A549 treated with Hydrocortisone at 1 μM for 4 hours (cell line): ENCODE data around the gene PCDHA13. TPM values are rescaled to one million over a fixed set of nuclear protein-coding genes. Genes with fewer than 3 reads are reported as not detected.

Experiments
- total RNA-seq: library from RNA; stranded (reverse); fragments of 200-300 nt; extraction: Qiagen RNA extraction; gene quantifications from 5 replicates; pipeline ENCODE4 v1.2.3, GENCODE V29; 2022

The PCDHA13 gene
- total RNA-seq, result 0.06 to 0.10 TPM (median 0.08 TPM) in 3 of 5 replicates, not detected in the others

GRCh38 chr5:140881889-140882590, at the start of gene PCDHA13:
PCDHA13 (plus strand) TSS chr5:140882124; CDS start chr5:140882269, 145 bp downstream.

GRCh38 chr5:140833993-140834392, 47.9 kb upstream of the PCDHA13 start, which contains the start of gene PCDHA7:
PCDHA7 (plus strand) TSS chr5:140834269; CDS start chr5:140834384, 115 bp downstream.

GRCh38 chr5:140840978-140841962, 40.7 kb upstream of the PCDHA13 start, which contains the start of gene PCDHA8:
PCDHA8 (plus strand) TSS chr5:140841187; CDS start chr5:140841322, 135 bp downstream.

GRCh38 chr5:140848139-140849102, 33.5 kb upstream of the PCDHA13 start, which contains the start of gene PCDHA9:
PCDHA9 (plus strand) TSS chr5:140848382; CDS start chr5:140848496, 114 bp downstream.

GRCh38 chr5:140855772-140856674, 25.9 kb upstream of the PCDHA13 start, which contains the start of gene PCDHA10:
PCDHA10 (plus strand) TSS chr5:140855897; CDS start chr5:140856049, 152 bp downstream.

GRCh38 chr5:140868721-140869554, 13.0 kb upstream of the PCDHA13 start, which contains the start of gene PCDHA11:
PCDHA11 (plus strand) TSS chr5:140868957; CDS start chr5:140869104, 147 bp downstream.

GRCh38 chr5:140875085-140876065, 6.5 kb upstream of the PCDHA13 start, which contains the start of gene PCDHA12:
PCDHA12 (plus strand) TSS chr5:140875308; CDS start chr5:140875473, 165 bp downstream.

GRCh38 chr5:140925806-140926442, 44.0 kb downstream of the PCDHA13 start, which contains the start of gene PCDHAC1:
PCDHAC1 (plus strand) TSS chr5:140926299; CDS start chr5:140926893, 594 bp downstream.

Other genes starting within 250 kb of the PCDHA13 start
- 3.3 to 4.5 TPM (median 4.1 TPM) in 5 replicates for gene CD14, start 248.9 kb upstream of the PCDHA13 start, total RNA-seq
- gene TMCO6, start 242.7 kb upstream of the PCDHA13 start, total RNA-seq, result 9.2 to 12.7 TPM (median 12.2 TPM) in 5 replicates
- 84.6 to 130 TPM (median 123 TPM) in 5 replicates for gene NDUFA2, start 234.5 kb upstream of the PCDHA13 start, total RNA-seq
- gene IK, start 234.3 kb upstream of the PCDHA13 start, total RNA-seq, result 84.3 to 119 TPM (median 87.4 TPM) in 5 replicates
- gene WDR55, start 217.2 kb upstream of the PCDHA13 start, total RNA-seq, result 27.2 to 34.7 TPM (median 29.0 TPM) in 5 replicates
- gene DND1, start 208.5 kb upstream of the PCDHA13 start, total RNA-seq, result 0.47 to 0.94 TPM (median 0.70 TPM) in 5 replicates
- 73.7 to 90.7 TPM (median 77.1 TPM) in 5 replicates for gene HARS1, start 190.8 kb upstream of the PCDHA13 start, total RNA-seq
- gene HARS2, start 190.7 kb upstream of the PCDHA13 start, total RNA-seq, result 34.4 to 44.5 TPM (median 36.9 TPM) in 5 replicates
- gene ZMAT2, start 181.7 kb upstream of the PCDHA13 start, total RNA-seq, result 79.9 to 111 TPM (median 84.2 TPM) in 5 replicates
- 0.14 to 0.29 TPM (median 0.23 TPM) in 5 replicates for gene PCDHA1, start 96.0 kb upstream of the PCDHA13 start, total RNA-seq
- 0.06 to 0.08 TPM (median 0.06 TPM) in 3 of 5 replicates, not detected in the others for gene PCDHA2, start 87.3 kb upstream of the PCDHA13 start, total RNA-seq
- gene PCDHA3, start 81.1 kb upstream of the PCDHA13 start, total RNA-seq, result 0.66 to 1.0 TPM (median 0.82 TPM) in 5 replicates
- gene PCDHA4, start 75.1 kb upstream of the PCDHA13 start, total RNA-seq, result 1.1 to 1.9 TPM (median 1.9 TPM) in 5 replicates
- 0.70 to 1.1 TPM (median 0.76 TPM) in 5 replicates for gene PCDHA5, start 60.5 kb upstream of the PCDHA13 start, total RNA-seq
- 0.05 to 0.08 TPM (median 0.08 TPM) in 3 of 5 replicates, not detected in the others for gene PCDHA6, start 54.2 kb upstream of the PCDHA13 start, total RNA-seq
- gene PCDHA7, start 47.9 kb upstream of the PCDHA13 start, total RNA-seq, result 0.05 to 0.16 TPM (median 0.09 TPM) in 5 replicates
- 0.05 to 0.09 TPM (median 0.06 TPM) in 4 of 5 replicates, not detected in the other for gene PCDHA8, start 40.9 kb upstream of the PCDHA13 start, total RNA-seq
- not detected in 5 replicates for gene PCDHA9, start 33.7 kb upstream of the PCDHA13 start, total RNA-seq
- 0.01 to 0.03 TPM (median 0.02 TPM) in 3 of 5 replicates, not detected in the others for gene PCDHA10, start 26.2 kb upstream of the PCDHA13 start, total RNA-seq
- 0.07 to 0.30 TPM (median 0.17 TPM) in 5 replicates for gene PCDHA11, start 13.2 kb upstream of the PCDHA13 start, total RNA-seq
- 2.7 to 3.6 TPM (median 2.8 TPM) in 5 replicates for gene PCDHA12, start 6.8 kb upstream of the PCDHA13 start, total RNA-seq
- gene PCDHAC1, start 44.2 kb downstream of the PCDHA13 start, total RNA-seq, result 1.8 to 2.5 TPM (median 2.2 TPM) in 5 replicates
- 3.3 to 4.9 TPM (median 3.7 TPM) in 5 replicates for gene PCDHAC2, start 84.4 kb downstream of the PCDHA13 start, total RNA-seq
- not detected in 5 replicates for gene PCDHB1, start 169.2 kb downstream of the PCDHA13 start, total RNA-seq
- gene PCDHB2, start 212.5 kb downstream of the PCDHA13 start, total RNA-seq, result 3.1 to 3.9 TPM (median 3.4 TPM) in 5 replicates
- gene PCDHB3, start 218.3 kb downstream of the PCDHA13 start, total RNA-seq, result 0.03 to 0.07 TPM in 2 of 5 replicates, not detected in the others
- gene PCDHB4, start 239.7 kb downstream of the PCDHA13 start, total RNA-seq, result 0.06 to 0.10 TPM (median 0.07 TPM) in 3 of 5 replicates, not detected in the others